Parathyroid adenoma (tissue), 2 donors: ENCODE results near the gene ARPC2.

Experiments
- H2AFZ ChIP-seq: fragments of 300-600 bp; sonication (generic); one replicate; pipeline ENCODE4 v1.7.0; 2017; ENCODE audit warnings: antibody characterized with exemption, mild to moderate bottlenecking
- H3K27ac ChIP-seq: fragments of 300-600 bp; sonication (generic); one replicate; pipeline ENCODE4 v1.7.0; 2017
- H3K27me3 ChIP-seq: fragments of 300-600 bp; sonication (generic); one replicate; pipeline ENCODE4 v1.7.0; 2017; ENCODE audit warnings: low read length; ENCODE audit not compliant: control insufficient read depth, insufficient read depth
- H3K36me3 ChIP-seq: fragments of 300-600 bp; sonication (generic); one replicate; pipeline ENCODE4 v1.7.0; 2017; ENCODE audit warnings: low read length; ENCODE audit not compliant: control insufficient read depth, insufficient read depth
- H3K4me1 ChIP-seq: fragments of 300-600 bp; sonication (generic); one replicate; pipeline ENCODE4 v1.7.0; 2017; ENCODE audit warnings: control low read depth
- H3K4me2 ChIP-seq: fragments of 300-600 bp; sonication (generic); one replicate; pipeline ENCODE4 v1.7.0; 2017; ENCODE audit warnings: low read length
- H3K4me3 ChIP-seq: fragments of 300-600 bp; sonication (generic); one replicate; pipeline ENCODE4 v1.7.0; 2017; ENCODE audit warnings: low read depth, low read length
- H3K79me2 ChIP-seq: fragments of 300-600 bp; sonication (generic); one replicate; pipeline ENCODE4 v1.7.0; 2017; ENCODE audit warnings: control low read depth
- H3K9ac ChIP-seq: fragments of 300-600 bp; sonication (generic); one replicate; pipeline ENCODE4 v1.7.0; 2017; ENCODE audit warnings: mild to moderate bottlenecking
- H3K9me3 ChIP-seq: fragments of 300-600 bp; sonication (generic); one replicate; pipeline ENCODE4 v1.7.0; 2017; ENCODE audit warnings: low read length; ENCODE audit not compliant: control insufficient read depth
- TF ChIP-seq, protein P1 (sequence below): fragments of 300-600 bp; sonication (generic); IDR thresholded peaks from one replicate; pipeline ENCODE4 v1.7.0; 2017; ENCODE audit warnings: antibody characterized with exemption, mild to moderate bottlenecking
- donor health status: primary hyperparathyroidism.

The ARPC2 gene

DNA sequence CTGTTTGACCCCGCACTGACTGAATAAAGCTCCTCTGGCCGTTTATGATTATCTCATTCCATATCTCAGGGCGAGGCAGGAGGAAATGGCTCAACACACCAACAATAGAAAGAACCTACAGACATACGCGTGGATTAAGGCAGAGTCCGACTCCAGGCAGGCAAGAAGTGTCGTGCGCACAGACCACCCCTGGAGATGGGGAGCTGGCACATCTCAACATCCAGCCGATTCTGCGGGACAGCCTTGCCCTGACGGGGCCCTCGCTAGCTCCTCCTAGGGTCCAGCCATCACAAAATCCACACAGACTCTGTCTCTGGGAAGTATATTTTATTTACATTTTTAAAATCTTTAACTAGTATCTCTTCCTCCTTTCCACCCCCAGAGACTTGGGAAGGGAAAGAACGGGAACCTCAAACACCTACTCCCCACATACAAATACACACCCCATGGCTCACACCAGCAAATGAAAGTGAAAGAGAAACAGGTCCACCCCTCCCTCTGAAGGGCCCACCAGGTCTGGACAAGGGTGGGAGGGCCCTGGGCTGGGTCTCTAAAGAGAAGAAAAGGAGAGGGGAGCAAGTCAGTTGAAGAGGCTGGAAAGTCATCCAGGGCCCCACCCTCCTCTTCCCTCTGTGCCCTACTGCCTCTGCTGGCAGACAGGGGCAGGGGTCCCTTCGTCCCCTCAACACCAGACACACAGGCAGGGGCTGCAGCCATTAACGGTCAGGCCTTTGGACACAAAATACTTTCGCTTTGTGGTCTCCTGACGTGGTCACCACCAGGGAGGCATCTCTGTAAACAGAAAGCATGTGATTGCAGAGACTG is 47.0 kb downstream of the ARPC2 start:
- no peaks in the 10 kb centered on the region for H3K4me1 ChIP-seq
- H3K27ac ChIP-seq = no peak overlapping the region
- no peaks in the 10 kb centered on the region for H3K36me3 ChIP-seq
- TF ChIP-seq, protein P1, sequence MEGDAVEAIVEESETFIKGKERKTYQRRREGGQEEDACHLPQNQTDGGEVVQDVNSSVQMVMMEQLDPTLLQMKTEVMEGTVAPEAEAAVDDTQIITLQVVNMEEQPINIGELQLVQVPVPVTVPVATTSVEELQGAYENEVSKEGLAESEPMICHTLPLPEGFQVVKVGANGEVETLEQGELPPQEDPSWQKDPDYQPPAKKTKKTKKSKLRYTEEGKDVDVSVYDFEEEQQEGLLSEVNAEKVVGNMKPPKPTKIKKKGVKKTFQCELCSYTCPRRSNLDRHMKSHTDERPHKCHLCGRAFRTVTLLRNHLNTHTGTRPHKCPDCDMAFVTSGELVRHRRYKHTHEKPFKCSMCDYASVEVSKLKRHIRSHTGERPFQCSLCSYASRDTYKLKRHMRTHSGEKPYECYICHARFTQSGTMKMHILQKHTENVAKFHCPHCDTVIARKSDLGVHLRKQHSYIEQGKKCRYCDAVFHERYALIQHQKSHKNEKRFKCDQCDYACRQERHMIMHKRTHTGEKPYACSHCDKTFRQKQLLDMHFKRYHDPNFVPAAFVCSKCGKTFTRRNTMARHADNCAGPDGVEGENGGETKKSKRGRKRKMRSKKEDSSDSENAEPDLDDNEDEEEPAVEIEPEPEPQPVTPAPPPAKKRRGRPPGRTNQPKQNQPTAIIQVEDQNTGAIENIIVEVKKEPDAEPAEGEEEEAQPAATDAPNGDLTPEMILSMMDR = no peak
- H3K4me3 ChIP-seq = no peak overlapping the region
- no peaks in the 10 kb centered on the region for H3K9me3 ChIP-seq
- H2AFZ ChIP-seq = no peak overlapping the region
- H3K4me2 ChIP-seq = no peak overlapping the region
- H3K27me3 ChIP-seq = no peaks in the 10 kb centered on the region
- no peak overlapping the region for H3K9ac ChIP-seq
- H3K79me2 ChIP-seq = no peaks in the 10 kb centered on the region

DNA sequence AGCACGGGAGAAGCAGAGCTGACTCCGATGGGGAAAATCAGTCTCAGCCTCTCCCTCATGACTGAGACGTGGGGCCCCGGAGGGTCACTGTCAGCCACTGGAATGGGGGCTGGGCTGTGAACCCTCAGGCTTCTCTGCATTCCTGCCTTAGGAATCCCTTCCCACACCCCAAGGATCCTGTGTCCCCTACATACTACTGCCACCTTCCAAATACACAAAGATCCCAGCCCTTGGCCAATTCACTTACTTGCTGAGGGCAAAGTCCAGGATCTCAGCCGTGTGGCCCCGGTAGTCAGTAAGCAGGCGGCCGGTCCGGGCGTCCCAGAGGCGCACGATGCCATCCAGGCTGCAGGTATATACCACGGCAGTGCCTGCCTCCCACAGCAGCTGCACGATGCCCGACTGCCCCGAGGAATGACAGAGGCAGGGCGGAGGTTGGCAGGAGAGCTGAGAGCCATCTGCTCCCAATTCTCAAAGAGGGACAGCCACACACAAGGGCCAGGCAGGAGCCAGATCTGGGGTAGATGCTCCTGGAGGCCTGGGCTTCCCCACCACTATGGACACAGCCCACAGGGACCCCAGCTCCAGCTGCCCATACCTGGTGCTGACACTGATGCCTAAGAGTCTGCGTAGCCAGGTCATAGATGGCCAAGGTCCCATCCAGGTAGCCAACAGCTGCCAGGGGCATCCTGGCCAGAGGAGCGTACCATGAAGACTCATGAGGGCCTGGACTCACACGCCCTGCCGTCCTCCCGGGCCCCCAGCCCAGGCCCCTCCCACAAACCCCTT is 48.0 kb downstream of the ARPC2 start:
- Histone ChIP-seq H3K9me3 (no peaks in the 10 kb centered on the region), H3K27ac (no peak overlapping the region), H3K36me3 (no peaks in the 10 kb centered on the region), H2AFZ (no peak overlapping the region), H3K27me3 (no peaks in the 10 kb centered on the region), H3K4me1 (no peaks in the 10 kb centered on the region), H3K4me3 (no peak overlapping the region), H3K79me2 (peaks cover 5% of the 10 kb centered on the region), H3K4me2 (no peak overlapping the region), H3K9ac (no peak overlapping the region)
- TF ChIP-seq, protein P1 = no peak

GRCh38 chr2:218265626-218266025 is 48.6 kb downstream of the ARPC2 start:
- no peaks in the 10 kb centered on the region for H3K4me1 ChIP-seq
- no peak overlapping the region for H3K4me3 ChIP-seq
- H3K4me2 ChIP-seq = no peak overlapping the region
- no peak overlapping the region for H3K9ac ChIP-seq
- no peaks in the 10 kb centered on the region for H3K9me3 ChIP-seq
- H2AFZ ChIP-seq = no peak overlapping the region
- no peaks in the 10 kb centered on the region for H3K27me3 ChIP-seq
- TF ChIP-seq, protein P1 = no peak
- peaks cover 5% of the 10 kb centered on the region for H3K79me2 ChIP-seq
- H3K27ac ChIP-seq = no peak overlapping the region
- no peaks in the 10 kb centered on the region for H3K36me3 ChIP-seq

DNA sequence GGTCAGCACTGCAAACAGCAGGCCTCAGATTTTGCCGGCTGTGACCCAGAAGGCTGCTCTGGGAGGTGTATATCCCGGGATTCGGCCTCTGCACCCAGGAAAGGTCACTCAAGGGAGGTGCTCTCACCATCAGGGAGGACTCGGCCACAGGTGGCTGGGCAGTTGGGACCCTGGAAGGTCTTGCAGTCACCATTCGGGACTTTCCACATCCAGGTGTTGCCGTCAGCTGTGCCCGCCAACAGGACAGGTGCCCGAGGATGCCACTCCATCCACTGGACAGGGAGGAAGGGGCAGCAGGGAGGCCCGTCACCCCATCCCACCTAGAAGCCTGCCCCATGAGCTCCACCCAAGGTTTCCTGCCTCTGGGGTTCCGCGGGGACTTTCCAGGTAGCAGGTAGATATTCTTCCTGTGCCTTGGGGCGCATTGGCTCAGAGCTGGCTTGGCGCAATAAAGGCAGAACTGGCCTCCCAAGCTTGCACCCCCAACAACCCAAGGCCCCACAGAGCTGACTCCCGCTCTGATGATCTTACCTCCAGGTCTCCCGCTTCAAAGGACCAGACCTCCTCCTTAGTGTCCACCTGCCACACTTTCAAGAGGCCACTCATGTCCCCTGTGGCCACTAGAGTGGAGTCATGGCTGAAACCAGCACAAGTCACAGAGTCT is 49.5 kb downstream of the ARPC2 start:
- TF ChIP-seq, protein P1 = no peak
- Histone ChIP-seq H3K27me3 (no peaks in the 10 kb centered on the region), H3K79me2 (peaks cover 7% of the 10 kb centered on the region), H3K9ac (no peak overlapping the region), H3K4me1 (peaks cover 1% of the 10 kb centered on the region), H3K36me3 (no peaks in the 10 kb centered on the region), H3K4me2 (no peak overlapping the region), H2AFZ (no peak overlapping the region), H3K9me3 (no peaks in the 10 kb centered on the region), H3K4me3 (no peak overlapping the region), H3K27ac (no peak overlapping the region)
